Measurements from ENCODE around the gene SHQ1.
A peak's percentile ranks its signal among the peaks of the same experiment; 100 is the strongest.
"Not testable (repeated sequence)": the region's sequence is repeated elsewhere in the genome, so short reads cannot be mapped to it uniquely, and the experiment has no call there.

Gene SHQ1

GRCh38 chr3:72746430-72747411 is 101.5 kb downstream of the SHQ1 start:
- no peak for DNase-seq

DNA sequence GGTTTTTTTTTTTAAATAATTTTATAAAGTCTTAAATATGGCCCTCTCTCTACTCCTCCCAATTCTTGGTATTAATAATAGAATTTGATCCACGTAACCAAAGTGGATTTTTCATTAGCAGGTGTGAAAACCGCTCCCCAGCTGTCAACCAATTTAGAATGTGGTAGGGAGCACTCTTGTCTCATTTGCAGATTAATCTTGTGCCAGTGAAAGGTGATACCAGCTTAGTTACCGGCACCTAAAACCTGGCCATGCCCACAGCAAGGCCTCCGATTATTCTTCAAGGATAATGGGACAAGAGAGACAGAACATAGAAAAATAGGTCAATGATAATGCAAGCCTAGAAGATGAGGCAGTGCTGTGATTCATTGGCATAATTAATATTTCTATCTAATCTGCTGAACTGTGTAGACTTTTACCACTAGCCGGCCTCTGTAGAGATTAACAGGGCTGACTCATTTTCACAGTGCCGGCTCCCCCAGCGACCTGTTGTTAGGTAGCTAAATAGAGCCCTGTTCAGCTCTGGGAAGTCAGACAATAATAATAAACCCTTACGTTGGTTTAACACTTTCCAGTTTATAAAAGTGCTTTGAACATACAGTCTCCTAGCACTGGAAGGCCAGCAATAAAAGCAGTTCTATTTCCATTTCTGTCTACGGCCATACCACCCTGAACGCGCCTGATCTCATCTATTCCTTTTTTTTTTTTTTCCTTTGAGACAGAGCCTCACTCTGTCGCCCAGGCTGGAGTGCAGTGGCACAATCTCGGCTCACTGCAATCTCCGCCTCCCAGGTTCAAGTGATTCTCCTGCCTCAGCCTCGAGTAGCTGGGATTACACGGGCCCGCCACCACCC is 102.9 kb downstream of the SHQ1 start:
- DNase-seq: no peak

DNA sequence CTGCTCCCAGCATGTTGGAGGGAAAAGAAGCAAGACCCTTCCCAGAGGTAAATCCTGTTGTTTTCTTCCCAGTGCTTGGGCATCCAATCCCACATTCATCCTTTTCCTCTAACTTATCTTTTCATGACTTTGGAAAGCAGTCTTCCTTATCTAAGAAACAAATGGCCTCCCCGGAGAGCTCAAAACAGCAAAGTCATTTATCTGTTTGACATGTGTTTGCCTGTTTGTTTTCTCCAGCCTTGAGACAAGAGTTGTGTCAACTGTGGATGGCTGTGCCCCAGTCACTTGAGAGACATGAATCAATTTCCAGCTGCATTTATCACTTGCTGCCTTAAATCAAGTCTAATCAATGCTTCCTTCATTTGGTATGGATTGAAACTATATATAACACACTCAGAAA is 103.9 kb downstream of the SHQ1 start:
- DNase-seq: no peak

- no peak for DNase-seq
Observed at GRCh38 chr3:72739531-72740466, 108.4 kb downstream of the SHQ1 start.

GRCh38 chr3:72738752-72739530 is 109.3 kb downstream of the SHQ1 start:
- peak; percentile 72 to 81 for DNase-seq

DNA sequence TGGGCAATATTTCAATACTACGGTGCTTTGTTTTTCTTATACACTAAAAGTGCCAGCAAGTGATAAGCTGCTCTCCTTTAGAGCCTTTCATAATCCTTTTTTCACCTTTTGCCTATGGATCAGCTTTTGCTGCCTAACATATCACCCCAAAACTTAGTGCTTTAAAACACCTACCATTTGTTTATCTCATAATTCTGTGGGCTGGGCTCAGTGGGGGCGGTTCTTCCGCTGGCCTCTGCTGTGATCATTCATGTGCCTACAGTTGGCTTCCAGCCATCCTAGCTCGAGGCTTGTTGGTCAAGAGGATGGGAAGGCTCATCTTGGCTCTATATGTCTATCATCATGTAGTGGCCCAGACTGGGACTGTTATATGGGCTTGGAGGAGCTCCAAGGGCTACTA is 113.2 kb downstream of the SHQ1 start:
- DNase-seq: not testable (repeated sequence)

- DNase-seq: no peak
Observed at GRCh38 chr3:72733676-72734075, 114.6 kb downstream of the SHQ1 start.

- DNase-seq: not testable (repeated sequence)
Observed at GRCh38 chr3:72732666-72733345, 115.4 kb downstream of the SHQ1 start.

GRCh38 chr3:72728958-72729467 is 119.2 kb downstream of the SHQ1 start:
- DNase-seq: no peak

DNA sequence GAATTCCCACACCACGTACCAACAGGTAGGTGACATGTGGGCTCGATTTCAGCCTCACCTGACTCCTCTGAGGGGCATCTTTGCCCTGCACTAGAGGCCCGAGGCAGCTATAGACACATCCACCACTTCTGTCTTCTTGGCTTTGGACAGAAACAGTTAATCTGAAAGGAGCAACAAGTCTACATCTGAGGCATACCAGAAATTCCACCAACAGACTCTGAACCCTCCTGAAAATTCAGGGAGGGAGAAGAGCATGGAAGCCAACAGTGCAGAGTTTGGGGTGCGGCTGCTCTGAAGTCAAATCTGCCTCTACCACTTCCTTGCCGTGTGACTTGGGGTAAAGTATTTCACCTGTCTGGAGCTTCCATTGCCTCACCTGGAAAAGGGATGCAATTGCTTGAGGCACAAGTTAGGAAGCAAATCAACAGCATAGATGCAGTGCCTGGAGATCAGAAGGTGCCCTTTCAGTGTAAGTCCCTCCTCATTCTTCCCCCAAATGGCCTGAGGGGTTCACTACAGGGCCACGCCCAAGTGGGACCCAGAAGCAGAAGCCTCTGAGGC is 119.8 kb downstream of the SHQ1 start:
- no peak for DNase-seq

GRCh38 chr3:72727726-72728125 is 120.5 kb downstream of the SHQ1 start:
- no peak for DNase-seq

GRCh38 chr3:72727172-72727571 is 121.1 kb downstream of the SHQ1 start:
- no peak for DNase-seq

- no peak for DNase-seq
Observed at GRCh38 chr3:72725229-72725628, 123.0 kb downstream of the SHQ1 start.

DNA sequence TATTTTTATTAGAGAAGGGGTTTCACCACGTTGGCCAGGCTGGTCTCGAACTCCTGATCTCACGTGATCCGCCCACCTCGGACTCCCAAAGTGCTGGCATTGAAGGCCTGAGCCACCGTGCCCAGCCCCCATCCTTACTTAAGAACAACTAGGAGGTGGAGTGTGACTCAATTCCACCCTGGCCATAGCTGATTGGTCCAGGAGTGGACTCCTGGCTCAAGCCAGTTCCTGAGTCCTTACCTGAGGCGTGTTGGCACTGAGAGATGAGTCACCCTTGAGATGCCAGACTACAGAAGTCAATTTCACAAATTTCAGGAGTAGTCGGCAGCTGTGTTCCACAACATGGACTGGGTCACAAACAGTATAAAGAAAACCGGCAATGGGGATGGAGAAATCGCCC is 124.2 kb downstream of the SHQ1 start:
- no peak for DNase-seq

DNA sequence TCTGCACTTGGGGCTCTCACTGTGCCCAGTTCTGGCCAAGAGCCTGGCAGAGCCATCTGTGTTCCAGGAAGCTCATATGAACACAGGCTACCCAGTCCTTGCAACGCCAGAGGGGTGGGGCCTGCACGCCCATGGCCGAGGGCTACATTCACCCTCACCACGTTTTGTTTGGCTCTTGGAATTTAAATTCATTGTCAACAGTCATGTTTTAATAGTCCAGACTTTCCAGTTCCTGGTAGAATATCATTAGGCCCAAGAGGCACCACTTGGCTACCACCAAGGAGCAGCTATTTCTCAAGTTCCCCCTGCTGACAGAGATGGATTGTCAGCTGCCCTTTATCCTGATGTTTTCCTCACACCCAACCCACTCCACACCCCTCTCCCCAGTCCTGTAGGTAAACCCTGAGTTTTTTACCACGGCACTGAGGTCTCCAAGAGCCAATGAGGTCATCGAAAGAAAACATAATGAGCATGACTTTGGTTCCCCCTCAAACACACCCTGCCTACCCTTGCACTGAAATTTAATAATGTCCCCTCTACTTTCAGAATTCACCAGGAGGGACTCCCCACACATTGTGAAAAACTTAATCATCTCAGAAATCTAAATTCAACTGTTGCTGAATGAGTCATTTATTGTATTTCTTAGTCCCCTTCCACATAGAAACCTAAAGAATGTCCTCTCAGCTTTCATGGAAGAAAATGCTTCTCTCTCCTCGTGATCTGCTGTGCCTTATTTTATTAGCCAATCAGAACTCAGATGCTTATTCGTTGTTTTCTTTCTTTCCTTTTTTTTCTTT is 125.1 kb downstream of the SHQ1 start:
- DNase-seq: no peak

DNA sequence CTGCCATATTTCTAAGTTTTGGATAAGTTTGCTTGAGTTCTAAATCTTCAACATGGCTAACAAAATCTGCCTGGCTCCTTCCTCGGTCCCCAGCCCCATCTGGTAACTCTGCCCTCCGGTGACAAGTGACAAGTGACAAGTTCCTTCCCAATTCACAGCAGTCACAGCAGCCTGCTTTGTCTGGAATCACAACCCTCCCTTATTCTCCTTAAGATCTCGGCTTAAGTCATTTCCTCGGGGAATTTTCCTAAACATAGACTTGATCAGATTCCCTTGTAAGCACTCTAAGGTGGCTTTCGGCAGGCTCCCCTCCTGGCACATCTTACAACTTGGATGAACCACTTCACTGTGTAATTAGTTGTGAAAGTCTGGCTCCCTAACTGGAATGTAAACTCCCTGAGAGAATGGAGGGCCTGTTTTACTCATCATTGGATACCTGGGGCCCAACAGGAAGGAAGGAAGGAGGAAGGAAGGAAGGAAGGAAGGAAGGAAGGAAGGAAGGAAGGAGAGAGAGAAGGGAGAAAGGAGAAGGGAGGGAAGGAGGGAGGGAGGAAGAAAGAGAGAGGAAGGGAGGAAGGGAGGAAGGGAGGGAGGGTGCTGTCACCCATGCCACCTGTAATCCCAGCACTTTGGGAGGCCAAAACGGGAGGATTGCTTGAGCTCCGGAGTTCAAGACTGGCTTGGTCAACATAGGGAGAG is 126.4 kb downstream of the SHQ1 start:
- no peak for DNase-seq

DNA sequence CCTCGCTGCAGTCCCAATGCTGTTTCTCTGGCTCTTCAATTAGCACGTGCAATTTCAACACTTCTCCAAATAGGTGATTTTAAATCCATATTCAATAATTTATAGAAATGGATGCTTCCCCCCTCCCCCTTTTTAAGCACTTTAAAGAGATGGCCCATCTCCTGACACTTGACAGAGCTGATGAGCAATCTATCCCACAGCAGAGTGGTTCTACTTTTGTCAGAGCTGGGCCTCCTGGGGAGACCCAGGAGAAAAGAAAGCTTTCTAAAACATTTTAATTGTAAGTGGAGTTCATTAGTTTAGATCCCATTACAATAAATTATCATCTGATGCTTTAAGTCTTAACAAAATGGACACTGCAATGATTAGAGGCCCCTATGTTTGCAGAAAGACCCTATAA is 127.7 kb downstream of the SHQ1 start:
- DNase-seq: no peak

DNA sequence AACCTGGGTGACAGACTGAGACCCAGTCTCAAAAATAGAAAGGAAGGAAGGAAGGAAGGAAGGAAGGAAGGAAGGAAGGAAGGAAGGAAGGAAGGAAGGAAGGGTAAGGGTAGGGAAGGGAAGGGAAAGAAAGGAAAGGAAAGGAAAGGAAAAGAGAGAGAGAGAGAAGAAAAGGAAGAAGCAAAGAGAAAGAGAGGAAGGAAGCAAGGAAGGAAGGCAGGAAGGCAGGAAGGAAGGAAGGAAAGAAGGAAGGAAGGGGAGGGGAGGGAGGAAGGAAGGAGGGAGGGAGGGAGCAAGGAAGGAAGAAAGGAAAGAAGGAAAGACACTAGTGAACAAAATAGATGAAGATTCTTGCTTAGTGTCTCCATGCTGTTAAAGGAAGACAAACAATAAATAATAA is 129.1 kb downstream of the SHQ1 start:
- DNase-seq: no peak

GRCh38 chr3:72714135-72714534 is 134.1 kb downstream of the SHQ1 start:
- not testable (repeated sequence) for DNase-seq

All from CD4-positive, alpha-beta T cell treated with Interferon alpha-2 for 1 hour (primary cell).